Liver (tissue), 9 donors: Measurements from ENCODE around the gene NEU4. TPM values are rescaled to one million over a fixed set of nuclear protein-coding genes. Genes with fewer than 3 reads are reported as not detected.

Source experiments
- DNase-seq: peaks from one replicate; pipeline ENCODE4 v3.0.0-alpha.2; 2017; ENCODE audit warnings: low spot score
- H3K27ac ChIP-seq, 2 donors: one replicate each; pipeline ENCODE4 v1.7.0; 2013; ENCODE audit warnings: inconsistent platforms in 2 of 2, low read length in 2 of 2, control low read depth in 1 of 2, low read depth in 1 of 2, mild to moderate bottlenecking in 1 of 2
- H3K27me3 ChIP-seq, 4 donors: one replicate each; pipeline versions ENCODE4 v1.6.1 to v1.7.0; 2013; ENCODE audit warnings: low read length in 3 of 4, inconsistent platforms in 1 of 4, mild to moderate bottlenecking in 1 of 4, moderate library complexity in 1 of 4; ENCODE audit not compliant: control insufficient read depth in 4 of 4, insufficient read depth in 4 of 4
- H3K36me3 ChIP-seq, 4 donors: one replicate each; pipeline versions ENCODE4 v1.6.1 to v1.7.0; 2013; ENCODE audit warnings: low read length in 3 of 4, mild to moderate bottlenecking in 3 of 4, low read depth in 1 of 4, moderate library complexity in 1 of 4; ENCODE audit not compliant: control insufficient read depth in 4 of 4, insufficient read depth in 3 of 4
- H3K4me1 ChIP-seq, 4 donors: one replicate each; pipeline versions ENCODE4 v1.6.1 to v1.7.0; 2013; ENCODE audit warnings: low read length in 3 of 4, mild to moderate bottlenecking in 3 of 4, moderate library complexity in 1 of 4; ENCODE audit not compliant: control insufficient read depth in 4 of 4, insufficient read depth in 4 of 4
- H3K4me3 ChIP-seq, 3 donors: one replicate each; pipeline versions ENCODE4 v1.6.1 to v1.7.0; 2013; ENCODE audit warnings: low read length in 3 of 3, control low read depth in 1 of 3, low read depth in 1 of 3, mild to moderate bottlenecking in 1 of 3
- H3K9ac ChIP-seq, 2 donors: one replicate each; pipeline ENCODE4 v1.7.0; 2013; ENCODE audit warnings: low read length in 2 of 2, mild to moderate bottlenecking in 2 of 2, moderate library complexity in 2 of 2, control low read depth in 1 of 2, low read depth in 1 of 2
- H3K9me3 ChIP-seq, 4 donors: one replicate each; pipeline versions ENCODE4 v1.6.1 to v1.7.0; 2013; ENCODE audit warnings: low read length in 3 of 4; ENCODE audit not compliant: control insufficient read depth in 4 of 4
- EGR1 ChIP-seq, 2 donors: IDR thresholded peaks; 2 replicates each; pipeline ENCODE4 v1.6.1; 2016 to 2018; ENCODE audit warnings: antibody characterized with exemption in 2 of 2, low read depth in 2 of 2
- FOXA2 ChIP-seq: IDR thresholded peaks from 2 replicates; pipeline ENCODE4 v1.6.1; 2016; ENCODE audit warnings: antibody characterized with exemption
- GABPA ChIP-seq, 2 donors: IDR thresholded peaks in 1 of 2; conservative IDR thresholded peaks in 1 of 2; 2 replicates each; pipeline ENCODE4 v1.6.1; 2016; ENCODE audit warnings: antibody characterized with exemption in 2 of 2, mild to moderate bottlenecking in 1 of 2, moderate library complexity in 1 of 2
- HNF4A ChIP-seq, 2 donors: conservative IDR thresholded peaks; 2 replicates each; pipeline ENCODE4 v1.6.1; 2016; ENCODE audit warnings: antibody characterized with exemption in 2 of 2, mild to moderate bottlenecking in 2 of 2
- HNF4G ChIP-seq: IDR thresholded peaks from 2 replicates; pipeline ENCODE4 v1.6.1; 2016; ENCODE audit warnings: antibody characterized with exemption
- JUND ChIP-seq, 2 donors: IDR thresholded peaks; 2 replicates each; pipeline ENCODE4 v1.6.1; 2016; ENCODE audit warnings: antibody characterized with exemption in 2 of 2
- NR2F2 ChIP-seq: IDR thresholded peaks from 2 replicates; pipeline ENCODE4 v1.6.1; 2016; ENCODE audit warnings: antibody characterized with exemption
- RAD21 ChIP-seq, 2 donors: IDR thresholded peaks; 2 replicates each; pipeline ENCODE4 v1.6.1; 2016; ENCODE audit warnings: antibody characterized with exemption in 2 of 2, mild to moderate bottlenecking in 2 of 2
- RXRA ChIP-seq, 2 donors: IDR thresholded peaks; 2 replicates each; pipeline ENCODE4 v1.6.1; 2017 to 2018; ENCODE audit warnings: antibody characterized with exemption in 2 of 2, mild to moderate bottlenecking in 1 of 2
- SP1 ChIP-seq: IDR thresholded peaks from 2 replicates; pipeline ENCODE4 v1.6.1; 2018; ENCODE audit warnings: antibody characterized with exemption, mild to moderate bottlenecking
- TAF1 ChIP-seq: conservative IDR thresholded peaks from 2 replicates; pipeline ENCODE4 v1.6.1; 2016; ENCODE audit warnings: antibody characterized with exemption, mild to moderate bottlenecking
- YY1 ChIP-seq: IDR thresholded peaks from 2 replicates; pipeline ENCODE4 v1.6.1; 2016; ENCODE audit warnings: antibody characterized with exemption, mild to moderate bottlenecking
- WGBS: extraction: QIAGEN DNeasy Blood & Tissue Kit; methylation state at CpG from one replicate; pipeline ENCODE4 v1.1.7; 2013; 5-methylcytosine and 5-hydroxymethylcytosine counted together
- polyA plus RNA-seq, 2 donors: library from polyadenylated mRNA; stranded (reverse) in 1 of 2; unstranded in 1 of 2; fragments of 200-250 nt in 1 of 2; fragments of >200 nt in 1 of 2; fragmentation: Nextera tagmentation in 1 of 2; extraction: Ambion mirVana in 1 of 2; gene quantifications; one replicate each; pipeline versions ENCODE4 v1.2.1 to v1.2.3, GENCODE V29; 2013 to 2015
- total RNA-seq, 2 donors: library from RNA; depleted of rRNA; stranded (reverse); fragments of >200 nt; gene quantifications; one replicate each; pipeline ENCODE4 v1.2.3, GENCODE V29; 2014
- TF ChIP-seq, protein P1 (sequence below): IDR thresholded peaks from 2 replicates; pipeline ENCODE4 v1.6.1; 2016; ENCODE audit warnings: antibody characterized with exemption
- TF ChIP-seq, protein P2 (sequence below): fragments of 150-350 bp; IDR thresholded peaks from 2 replicates; pipeline ENCODE4 v1.5.1; 2017; ENCODE audit warnings: improper control_type of control experiment, low read depth, low read length; ENCODE audit not compliant: missing input control
- TF ChIP-seq, protein P3 (sequence below): IDR thresholded peaks from 2 replicates; pipeline ENCODE4 v1.6.1; 2016; ENCODE audit warnings: antibody characterized with exemption, mild to moderate bottlenecking
- TF ChIP-seq, protein P4 (sequence below): IDR thresholded peaks from 2 replicates; pipeline ENCODE4 v1.6.1; 2016; ENCODE audit warnings: antibody characterized with exemption
- TF ChIP-seq, protein P5 (sequence below): IDR thresholded peaks from 2 replicates; pipeline ENCODE4 v1.6.1; 2016; ENCODE audit warnings: antibody characterized with exemption
- donor health status: healthy.
- donor health status: healthy.
- donor health status: healthy.
- donor health status: healthy.
- donor health status: healthy.

The NEU4 gene
- total and polyA plus RNA-seq, 4 donors, result 5.4 to 58.4 (median 35.1) TPM

DNA sequence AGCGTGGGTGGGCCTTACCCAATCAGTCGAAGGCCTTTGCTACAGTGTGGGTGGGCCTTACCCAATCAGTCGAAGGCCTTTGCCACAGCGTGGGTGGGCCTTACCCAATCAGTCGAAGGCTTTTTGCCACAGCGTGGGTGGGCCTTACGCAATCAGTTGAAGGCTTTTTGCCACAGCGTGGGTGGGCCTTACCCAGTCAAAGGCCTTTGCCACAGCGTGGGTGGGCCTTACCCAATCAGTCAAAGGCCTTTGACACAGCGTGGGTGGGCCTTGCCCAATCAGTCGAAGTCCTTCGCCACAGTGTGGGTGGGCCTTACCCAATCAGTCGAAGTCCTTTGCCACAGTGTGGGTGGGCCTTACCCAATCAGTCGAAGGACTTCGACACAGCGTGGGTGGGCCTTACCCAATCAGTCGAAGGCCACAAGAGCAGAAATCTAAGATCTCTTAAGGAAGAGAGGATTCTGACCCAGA is 48.7 kb upstream of the NEU4 start:
- WGBS, result 95% methylated on average over 17 of the region's 17 CpGs
- H3K4me1 ChIP-seq, result peaks cover 0 to 4% (median 2%) of the 10 kb centered on the region in 4 donors
- H3K27me3 ChIP-seq, result no peaks in the 10 kb centered on the region
- H3K36me3 ChIP-seq, result peaks cover 6 to 28% (median 14%) of the 10 kb centered on the region in 4 donors
- no peaks in the 10 kb centered on the region for H3K9me3 ChIP-seq
- H3K9ac ChIP-seq, result no peak overlapping the region
- TF ChIP-seq GABPA (IDR thresholded peaks at IDR 0.05 in 1 of 2, conservative IDR thresholded peaks at IDR 0.05 in 1 of 2), result no peak
- TF ChIP-seq, protein P1, sequence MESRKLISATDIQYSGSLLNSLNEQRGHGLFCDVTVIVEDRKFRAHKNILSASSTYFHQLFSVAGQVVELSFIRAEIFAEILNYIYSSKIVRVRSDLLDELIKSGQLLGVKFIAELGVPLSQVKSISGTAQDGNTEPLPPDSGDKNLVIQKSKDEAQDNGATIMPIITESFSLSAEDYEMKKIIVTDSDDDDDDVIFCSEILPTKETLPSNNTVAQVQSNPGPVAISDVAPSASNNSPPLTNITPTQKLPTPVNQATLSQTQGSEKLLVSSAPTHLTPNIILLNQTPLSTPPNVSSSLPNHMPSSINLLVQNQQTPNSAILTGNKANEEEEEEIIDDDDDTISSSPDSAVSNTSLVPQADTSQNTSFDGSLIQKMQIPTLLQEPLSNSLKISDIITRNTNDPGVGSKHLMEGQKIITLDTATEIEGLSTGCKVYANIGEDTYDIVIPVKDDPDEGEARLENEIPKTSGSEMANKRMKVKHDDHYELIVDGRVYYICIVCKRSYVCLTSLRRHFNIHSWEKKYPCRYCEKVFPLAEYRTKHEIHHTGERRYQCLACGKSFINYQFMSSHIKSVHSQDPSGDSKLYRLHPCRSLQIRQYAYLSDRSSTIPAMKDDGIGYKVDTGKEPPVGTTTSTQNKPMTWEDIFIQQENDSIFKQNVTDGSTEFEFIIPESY, result no peak
- no peak for TF ChIP-seq YY1
- no peak for TF ChIP-seq RXRA (IDR thresholded peaks at IDR 0.05)
- no peak for TF ChIP-seq HNF4A (conservative IDR thresholded peaks at IDR 0.05)
- TF ChIP-seq, protein P2, sequence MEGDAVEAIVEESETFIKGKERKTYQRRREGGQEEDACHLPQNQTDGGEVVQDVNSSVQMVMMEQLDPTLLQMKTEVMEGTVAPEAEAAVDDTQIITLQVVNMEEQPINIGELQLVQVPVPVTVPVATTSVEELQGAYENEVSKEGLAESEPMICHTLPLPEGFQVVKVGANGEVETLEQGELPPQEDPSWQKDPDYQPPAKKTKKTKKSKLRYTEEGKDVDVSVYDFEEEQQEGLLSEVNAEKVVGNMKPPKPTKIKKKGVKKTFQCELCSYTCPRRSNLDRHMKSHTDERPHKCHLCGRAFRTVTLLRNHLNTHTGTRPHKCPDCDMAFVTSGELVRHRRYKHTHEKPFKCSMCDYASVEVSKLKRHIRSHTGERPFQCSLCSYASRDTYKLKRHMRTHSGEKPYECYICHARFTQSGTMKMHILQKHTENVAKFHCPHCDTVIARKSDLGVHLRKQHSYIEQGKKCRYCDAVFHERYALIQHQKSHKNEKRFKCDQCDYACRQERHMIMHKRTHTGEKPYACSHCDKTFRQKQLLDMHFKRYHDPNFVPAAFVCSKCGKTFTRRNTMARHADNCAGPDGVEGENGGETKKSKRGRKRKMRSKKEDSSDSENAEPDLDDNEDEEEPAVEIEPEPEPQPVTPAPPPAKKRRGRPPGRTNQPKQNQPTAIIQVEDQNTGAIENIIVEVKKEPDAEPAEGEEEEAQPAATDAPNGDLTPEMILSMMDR, result no peak
- no peak for TF ChIP-seq EGR1 (IDR thresholded peaks at IDR 0.05; ENCODE audit: low read depth in 2 of 2)
- no peak for TF ChIP-seq NR2F2
- TF ChIP-seq, protein P3, sequence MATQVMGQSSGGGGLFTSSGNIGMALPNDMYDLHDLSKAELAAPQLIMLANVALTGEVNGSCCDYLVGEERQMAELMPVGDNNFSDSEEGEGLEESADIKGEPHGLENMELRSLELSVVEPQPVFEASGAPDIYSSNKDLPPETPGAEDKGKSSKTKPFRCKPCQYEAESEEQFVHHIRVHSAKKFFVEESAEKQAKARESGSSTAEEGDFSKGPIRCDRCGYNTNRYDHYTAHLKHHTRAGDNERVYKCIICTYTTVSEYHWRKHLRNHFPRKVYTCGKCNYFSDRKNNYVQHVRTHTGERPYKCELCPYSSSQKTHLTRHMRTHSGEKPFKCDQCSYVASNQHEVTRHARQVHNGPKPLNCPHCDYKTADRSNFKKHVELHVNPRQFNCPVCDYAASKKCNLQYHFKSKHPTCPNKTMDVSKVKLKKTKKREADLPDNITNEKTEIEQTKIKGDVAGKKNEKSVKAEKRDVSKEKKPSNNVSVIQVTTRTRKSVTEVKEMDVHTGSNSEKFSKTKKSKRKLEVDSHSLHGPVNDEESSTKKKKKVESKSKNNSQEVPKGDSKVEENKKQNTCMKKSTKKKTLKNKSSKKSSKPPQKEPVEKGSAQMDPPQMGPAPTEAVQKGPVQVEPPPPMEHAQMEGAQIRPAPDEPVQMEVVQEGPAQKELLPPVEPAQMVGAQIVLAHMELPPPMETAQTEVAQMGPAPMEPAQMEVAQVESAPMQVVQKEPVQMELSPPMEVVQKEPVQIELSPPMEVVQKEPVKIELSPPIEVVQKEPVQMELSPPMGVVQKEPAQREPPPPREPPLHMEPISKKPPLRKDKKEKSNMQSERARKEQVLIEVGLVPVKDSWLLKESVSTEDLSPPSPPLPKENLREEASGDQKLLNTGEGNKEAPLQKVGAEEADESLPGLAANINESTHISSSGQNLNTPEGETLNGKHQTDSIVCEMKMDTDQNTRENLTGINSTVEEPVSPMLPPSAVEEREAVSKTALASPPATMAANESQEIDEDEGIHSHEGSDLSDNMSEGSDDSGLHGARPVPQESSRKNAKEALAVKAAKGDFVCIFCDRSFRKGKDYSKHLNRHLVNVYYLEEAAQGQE, result no peak
- no peak for TF ChIP-seq FOXA2
- no peak for TF ChIP-seq JUND (IDR thresholded peaks at IDR 0.05)
- no peak for TF ChIP-seq SP1
- TF ChIP-seq, protein P4, sequence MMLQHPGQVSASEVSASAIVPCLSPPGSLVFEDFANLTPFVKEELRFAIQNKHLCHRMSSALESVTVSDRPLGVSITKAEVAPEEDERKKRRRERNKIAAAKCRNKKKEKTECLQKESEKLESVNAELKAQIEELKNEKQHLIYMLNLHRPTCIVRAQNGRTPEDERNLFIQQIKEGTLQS, result no peak
- TF ChIP-seq HNF4G, result no peak
- no peak for TF ChIP-seq TAF1
- no peak for TF ChIP-seq RAD21 (IDR thresholded peaks at IDR 0.05)
- TF ChIP-seq, protein P5, sequence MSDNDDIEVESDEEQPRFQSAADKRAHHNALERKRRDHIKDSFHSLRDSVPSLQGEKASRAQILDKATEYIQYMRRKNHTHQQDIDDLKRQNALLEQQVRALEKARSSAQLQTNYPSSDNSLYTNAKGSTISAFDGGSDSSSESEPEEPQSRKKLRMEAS, result no peak
- no peak overlapping the region for H3K27ac ChIP-seq
- DNase-seq, result no peak
- H3K4me3 ChIP-seq, result no peak overlapping the region
